ENCODE data around the gene YIF1A.
"Not testable (repeated sequence)": the region's sequence is repeated elsewhere in the genome, so short reads cannot be mapped to it uniquely, and the experiment has no call there.

Gene YIF1A

DNA sequence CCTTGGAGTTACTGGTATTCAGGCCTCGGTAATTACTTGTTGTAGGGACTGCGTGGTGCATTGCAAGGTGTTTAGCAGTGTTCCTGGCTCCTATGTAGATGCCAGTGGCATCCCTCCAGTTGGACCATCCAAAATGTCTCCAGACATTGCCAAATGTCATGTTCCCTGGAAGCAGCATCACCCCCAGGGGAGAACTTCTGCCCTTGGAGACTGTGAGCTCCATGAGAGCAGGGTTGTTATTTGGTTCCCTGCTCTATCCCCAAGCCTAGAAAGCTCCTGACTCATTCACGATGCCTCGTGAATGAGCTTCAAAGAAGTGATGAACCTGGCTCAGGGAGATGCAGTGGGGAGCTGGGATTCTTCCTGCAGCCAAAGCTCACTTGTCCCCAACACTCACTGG is 32.7 kb upstream of the YIF1A start:
- DNase-seq = no peak
- H3K4me3 ChIP-seq (ENCODE audit: low read depth, low read length) = no peak overlapping the region
- TF ChIP-seq, protein P1, sequence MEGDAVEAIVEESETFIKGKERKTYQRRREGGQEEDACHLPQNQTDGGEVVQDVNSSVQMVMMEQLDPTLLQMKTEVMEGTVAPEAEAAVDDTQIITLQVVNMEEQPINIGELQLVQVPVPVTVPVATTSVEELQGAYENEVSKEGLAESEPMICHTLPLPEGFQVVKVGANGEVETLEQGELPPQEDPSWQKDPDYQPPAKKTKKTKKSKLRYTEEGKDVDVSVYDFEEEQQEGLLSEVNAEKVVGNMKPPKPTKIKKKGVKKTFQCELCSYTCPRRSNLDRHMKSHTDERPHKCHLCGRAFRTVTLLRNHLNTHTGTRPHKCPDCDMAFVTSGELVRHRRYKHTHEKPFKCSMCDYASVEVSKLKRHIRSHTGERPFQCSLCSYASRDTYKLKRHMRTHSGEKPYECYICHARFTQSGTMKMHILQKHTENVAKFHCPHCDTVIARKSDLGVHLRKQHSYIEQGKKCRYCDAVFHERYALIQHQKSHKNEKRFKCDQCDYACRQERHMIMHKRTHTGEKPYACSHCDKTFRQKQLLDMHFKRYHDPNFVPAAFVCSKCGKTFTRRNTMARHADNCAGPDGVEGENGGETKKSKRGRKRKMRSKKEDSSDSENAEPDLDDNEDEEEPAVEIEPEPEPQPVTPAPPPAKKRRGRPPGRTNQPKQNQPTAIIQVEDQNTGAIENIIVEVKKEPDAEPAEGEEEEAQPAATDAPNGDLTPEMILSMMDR (IDR thresholded peaks at IDR 0.05; ENCODE audit: low read depth, low read length) = no peak
- no peaks in the 10 kb centered on the region for H3K36me3 ChIP-seq
- peaks cover 3% of the 10 kb centered on the region for H3K9me3 ChIP-seq (ENCODE audit: severe bottlenecking)
- H3K27me3 ChIP-seq (ENCODE audit: insufficient read depth, low read depth, severe bottlenecking) = no peaks in the 10 kb centered on the region
- H3K27ac ChIP-seq = no peak overlapping the region

GRCh38 chr11:66320748-66321147 is 31.8 kb upstream of the YIF1A start:
- not testable (repeated sequence) for H3K36me3 ChIP-seq; DNase-seq; H3K27ac ChIP-seq; H3K27me3 ChIP-seq (ENCODE audit: insufficient read depth, low read depth, severe bottlenecking); H3K4me3 ChIP-seq (ENCODE audit: low read depth, low read length); H3K9me3 ChIP-seq (ENCODE audit: severe bottlenecking)

- not testable (repeated sequence) for H3K27ac ChIP-seq; H3K9me3 ChIP-seq (ENCODE audit: severe bottlenecking); H3K4me3 ChIP-seq (ENCODE audit: low read depth, low read length); H3K36me3 ChIP-seq; DNase-seq; H3K27me3 ChIP-seq (ENCODE audit: insufficient read depth, low read depth, severe bottlenecking)
These were observed 31.3 kb upstream of the YIF1A start for GRCh38 chr11:66320289-66320688.

GRCh38 chr11:66318600-66318970 is 29.6 kb upstream of the YIF1A start:
- Histone ChIP-seq H3K4me3 (ENCODE audit: low read depth, low read length) (no peak overlapping the region), H3K27me3 (ENCODE audit: insufficient read depth, low read depth, severe bottlenecking) (no peaks in the 10 kb centered on the region), H3K36me3 (no peaks in the 10 kb centered on the region), H3K9me3 (ENCODE audit: severe bottlenecking) (peaks cover 3% of the 10 kb centered on the region), H3K27ac (peak overlapping the region; percentile 49)
- DNase-seq = no peak
- TF ChIP-seq, protein P1 (IDR thresholded peaks at IDR 0.05; ENCODE audit: low read depth, low read length) = no peak

DNA sequence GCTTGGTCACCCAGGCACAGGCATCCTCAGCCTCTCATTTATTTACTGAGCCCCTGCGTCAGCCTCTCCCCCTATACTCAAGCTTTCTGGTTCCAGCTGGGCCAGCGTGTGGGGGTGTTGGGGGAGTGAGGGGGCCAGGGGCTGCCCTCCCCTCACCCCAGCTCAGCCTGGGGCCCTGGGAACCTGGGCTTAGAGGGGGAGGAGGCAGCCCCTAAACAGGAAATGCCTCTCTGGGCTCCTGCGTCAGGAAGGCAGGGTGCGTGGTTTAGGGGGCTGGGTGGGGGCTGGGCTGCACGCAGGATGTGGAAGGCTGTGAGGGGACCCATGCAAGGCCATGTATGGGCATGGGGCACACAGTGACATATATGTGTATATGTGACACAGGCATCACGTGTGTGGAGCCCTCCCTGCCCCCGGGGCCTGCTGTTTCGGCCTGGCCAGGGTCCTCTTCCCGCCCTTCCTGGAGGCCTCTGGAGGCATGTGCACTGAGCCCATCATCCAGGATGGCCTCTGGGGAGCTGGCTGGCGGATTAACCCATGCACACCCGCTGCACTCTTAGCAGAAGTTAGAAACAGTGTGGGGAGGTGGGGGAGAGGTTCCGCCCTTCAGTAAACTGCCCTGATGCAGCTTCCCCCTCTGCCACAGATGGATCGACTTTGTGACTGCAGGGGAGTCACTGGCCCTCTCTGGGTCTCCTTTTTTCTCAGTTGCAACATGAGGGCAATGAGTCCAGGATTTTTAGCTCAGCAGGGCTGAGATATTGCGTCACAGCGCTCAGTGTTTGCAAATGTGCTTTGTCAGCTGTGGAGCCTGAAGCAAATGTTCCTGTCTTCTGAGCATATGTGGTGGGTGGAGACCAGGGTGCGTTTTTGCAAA is 29.0 kb upstream of the YIF1A start:
- Histone ChIP-seq H3K27ac (peak overlapping the region; percentile 49), H3K27me3 (ENCODE audit: insufficient read depth, low read depth, severe bottlenecking) (no peaks in the 10 kb centered on the region)

DNA sequence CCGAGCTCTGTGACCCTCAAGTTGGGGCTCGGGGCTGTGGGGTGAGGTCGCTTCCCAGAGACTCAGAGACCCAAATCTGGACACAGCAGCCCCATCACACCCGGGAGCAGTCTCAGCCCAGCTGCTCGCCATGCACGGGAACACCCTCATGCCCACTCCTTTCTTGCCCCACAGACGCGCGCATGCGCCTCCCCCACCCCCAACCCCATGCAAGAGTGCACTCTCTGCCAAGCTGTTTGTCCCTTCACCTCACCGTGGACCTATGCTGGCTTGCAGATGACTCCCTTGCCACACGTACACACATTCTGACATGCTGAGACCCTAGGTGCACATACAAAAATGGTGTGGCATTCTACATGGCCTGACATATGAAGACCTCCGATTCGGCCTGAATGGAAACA is 28.4 kb upstream of the YIF1A start:
- no peaks in the 10 kb centered on the region for H3K27me3 ChIP-seq (ENCODE audit: insufficient read depth, low read depth, severe bottlenecking)
- TF ChIP-seq, protein P1 (IDR thresholded peaks at IDR 0.05; ENCODE audit: low read depth, low read length) = no peak
- H3K4me3 ChIP-seq (ENCODE audit: low read depth, low read length) = no peak overlapping the region

More for the DNA sequence above, 29.0 kb upstream of the YIF1A start:
- Histone ChIP-seq H3K4me3 (ENCODE audit: low read depth, low read length) (no peak overlapping the region), H3K9me3 (ENCODE audit: severe bottlenecking) (peaks cover 3% of the 10 kb centered on the region), H3K36me3 (no peaks in the 10 kb centered on the region)
- TF ChIP-seq, protein P1 (IDR thresholded peaks at IDR 0.05; ENCODE audit: low read depth, low read length) = no peak
- peak; percentile 57 for DNase-seq

GRCh38 chr11:66316849-66317251 is 27.9 kb upstream of the YIF1A start, which contains the start of gene CD248:
Gene CD248 (minus strand): TSS chr11:66317044. CDS start chr11:66317027, 17 bp downstream.
- no peak for DNase-seq
- Histone ChIP-seq H3K36me3 (no peaks in the 10 kb centered on the region), H3K27ac (peak within 1 kb of the TSS; percentile 49), H3K4me3 (ENCODE audit: low read depth, low read length) (no peak within 1 kb of the TSS), H3K27me3 (ENCODE audit: insufficient read depth, low read depth, severe bottlenecking) (no peaks in the 10 kb centered on the region), H3K9me3 (ENCODE audit: severe bottlenecking) (peaks cover 3% of the 10 kb centered on the region)
- TF ChIP-seq, protein P1 (IDR thresholded peaks at IDR 0.05; ENCODE audit: low read depth, low read length) = no peak

More for the DNA sequence above, 28.4 kb upstream of the YIF1A start:
- H3K36me3 ChIP-seq = no peaks in the 10 kb centered on the region
- H3K9me3 ChIP-seq (ENCODE audit: severe bottlenecking) = peaks cover 3% of the 10 kb centered on the region
- H3K27ac ChIP-seq = peak overlapping the region; percentile 49
- DNase-seq = no peak

Data from WERI-Rb-1 (cell line).